Activated B cell treated with CpG ODN at 0.5 μM for 24 hours (primary cell): ENCODE measurements around the gene PBX1. TPM values are rescaled to one million over a fixed set of nuclear protein-coding genes. Genes with fewer than 3 reads are reported as not detected.

Source experiments
- ATAC-seq: fragments of 200-7000 bp; cut with Tn5 transposase; one replicate; pipeline ENCODE4 v1.10.0; 2021; ENCODE audit warnings: low read depth, mild to moderate bottlenecking, moderate library complexity
- CTCF ChIA-PET: fragments of 350-600 bp; sonication (Branson Sonifier 250); formaldehyde crosslinking; loops from one replicate; lab custom pipeline; 2021; ENCODE audit warnings: antibody characterized with exemption; lab: Charles Lee
- POLR2A ChIA-PET: fragments of 350-600 bp; sonication (Branson Sonifier 250); formaldehyde crosslinking; loops from one replicate; lab custom pipeline; 2021; ENCODE audit warnings: antibody characterized with exemption; lab: Charles Lee
- DNase-seq: peaks from one replicate; pipeline ENCODE4 v3.0.0; 2022
- H3K27ac Mint-ChIP-seq: one replicate; pipeline ENCODE4 v1.8.0; 2020; ENCODE audit warnings: mixed read lengths
- H3K27me3 Mint-ChIP-seq: one replicate; pipeline ENCODE4 v1.8.0; 2021; ENCODE audit warnings: mixed read lengths
- H3K36me3 Mint-ChIP-seq: one replicate; pipeline ENCODE4 v1.8.0; 2021; ENCODE audit warnings: low read depth, mixed read lengths
- H3K4me1 Mint-ChIP-seq: one replicate; pipeline ENCODE4 v1.8.0; 2021; ENCODE audit warnings: mixed read lengths
- H3K4me3 Mint-ChIP-seq: one replicate; pipeline ENCODE4 v1.8.0; 2020; ENCODE audit warnings: mild to moderate bottlenecking, mixed read lengths
- H3K9me3 Mint-ChIP-seq: one replicate; pipeline ENCODE4 v1.8.0; 2020; ENCODE audit warnings: mixed read lengths
- intact Hi-C: fragments of 100-400 bp; cut with micrococcal nuclease; formaldehyde crosslinking; loops from one replicate; pipeline ENCODE4 v1.15.1; 2024
- total RNA-seq: library from RNA; stranded (reverse); gene quantifications from 2 replicates; pipeline ENCODE4 v1.2.3, GENCODE V29; 2022
- TF ChIP-seq, protein P1 (sequence below): fragments of 200-600 bp; IDR thresholded peaks from one replicate; pipeline ENCODE4 v1.8.0; 2022; ENCODE audit warnings: antibody characterized with exemption, mild to moderate bottlenecking

PBX1 gene
- total RNA-seq, 1 donor from 2014 or later, result not detected

- ChIA-PET POLR2A (no interaction called here), CTCF (no interaction called here)
- no peaks in the 10 kb centered on the region for H3K9me3 Mint-ChIP-seq
- H3K4me1 Mint-ChIP-seq, result no peaks in the 10 kb centered on the region
- H3K36me3 Mint-ChIP-seq, result no peaks in the 10 kb centered on the region
- H3K4me3 Mint-ChIP-seq, result no peak overlapping the region
- no peak overlapping the region for H3K27ac Mint-ChIP-seq
- TF ChIP-seq, protein P1, sequence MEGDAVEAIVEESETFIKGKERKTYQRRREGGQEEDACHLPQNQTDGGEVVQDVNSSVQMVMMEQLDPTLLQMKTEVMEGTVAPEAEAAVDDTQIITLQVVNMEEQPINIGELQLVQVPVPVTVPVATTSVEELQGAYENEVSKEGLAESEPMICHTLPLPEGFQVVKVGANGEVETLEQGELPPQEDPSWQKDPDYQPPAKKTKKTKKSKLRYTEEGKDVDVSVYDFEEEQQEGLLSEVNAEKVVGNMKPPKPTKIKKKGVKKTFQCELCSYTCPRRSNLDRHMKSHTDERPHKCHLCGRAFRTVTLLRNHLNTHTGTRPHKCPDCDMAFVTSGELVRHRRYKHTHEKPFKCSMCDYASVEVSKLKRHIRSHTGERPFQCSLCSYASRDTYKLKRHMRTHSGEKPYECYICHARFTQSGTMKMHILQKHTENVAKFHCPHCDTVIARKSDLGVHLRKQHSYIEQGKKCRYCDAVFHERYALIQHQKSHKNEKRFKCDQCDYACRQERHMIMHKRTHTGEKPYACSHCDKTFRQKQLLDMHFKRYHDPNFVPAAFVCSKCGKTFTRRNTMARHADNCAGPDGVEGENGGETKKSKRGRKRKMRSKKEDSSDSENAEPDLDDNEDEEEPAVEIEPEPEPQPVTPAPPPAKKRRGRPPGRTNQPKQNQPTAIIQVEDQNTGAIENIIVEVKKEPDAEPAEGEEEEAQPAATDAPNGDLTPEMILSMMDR, result no peak
- H3K27me3 Mint-ChIP-seq, result no peaks in the 10 kb centered on the region
- no peak for DNase-seq
- ATAC-seq, result no peak
- intact Hi-C loops, result no loop called here
Observed at GRCh38 chr1:164768619-164769018, 209.6 kb downstream of the PBX1 start.

DNA sequence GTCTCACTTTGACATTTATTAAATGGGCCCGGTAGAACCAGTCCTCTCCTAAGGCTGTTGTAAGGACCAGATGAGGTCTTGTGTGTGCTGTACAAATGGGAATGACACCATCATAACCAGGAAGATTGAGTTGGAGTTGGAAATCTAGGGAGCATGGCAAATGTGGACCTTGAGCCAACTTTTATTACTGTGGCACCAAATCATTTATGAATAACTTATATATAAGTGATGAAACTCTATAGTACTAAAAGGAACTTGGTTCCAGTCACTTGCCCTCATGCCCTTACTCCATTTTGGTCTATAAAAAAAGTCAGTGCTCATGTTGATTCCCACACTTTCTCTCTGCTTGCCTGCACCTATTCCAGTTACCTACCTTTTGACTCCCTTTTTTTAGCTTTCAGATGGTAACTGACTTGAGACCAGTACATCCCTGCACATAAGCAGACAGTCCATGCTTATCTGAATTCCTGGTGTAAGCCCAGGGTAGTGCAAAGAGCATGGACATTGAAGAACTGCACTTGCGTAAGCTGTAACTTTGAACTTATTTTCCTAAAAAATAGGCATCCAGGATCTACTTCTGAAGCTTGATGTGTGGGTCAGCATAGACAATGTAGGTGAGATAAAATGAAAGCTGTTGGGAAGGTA lies 210.6 kb downstream of the PBX1 start:
- POLR2A ChIA-PET, result no interaction called here
- no peaks in the 10 kb centered on the region for H3K9me3 Mint-ChIP-seq
- CTCF ChIA-PET, result no interaction called here
- no peaks in the 10 kb centered on the region for H3K36me3 Mint-ChIP-seq
- intact Hi-C loops, result no loop called here
- no peak for ATAC-seq
- no peak overlapping the region for H3K27ac Mint-ChIP-seq
- DNase-seq, result no peak
- H3K4me1 Mint-ChIP-seq, result no peaks in the 10 kb centered on the region
- H3K27me3 Mint-ChIP-seq, result no peaks in the 10 kb centered on the region
- no peak overlapping the region for H3K4me3 Mint-ChIP-seq
- TF ChIP-seq, protein P1, result no peak

GRCh38 chr1:164770131-164770529 lies 211.1 kb downstream of the PBX1 start:
- intact Hi-C loops, result no loop called here
- ChIA-PET POLR2A (no interaction called here), CTCF (no interaction called here)
- no peaks in the 10 kb centered on the region for H3K9me3 Mint-ChIP-seq
- no peak for ATAC-seq
- TF ChIP-seq, protein P1, result no peak
- H3K36me3 Mint-ChIP-seq, result no peaks in the 10 kb centered on the region
- no peaks in the 10 kb centered on the region for H3K27me3 Mint-ChIP-seq
- no peak for DNase-seq
- H3K4me3 Mint-ChIP-seq, result no peak overlapping the region
- no peaks in the 10 kb centered on the region for H3K4me1 Mint-ChIP-seq
- H3K27ac Mint-ChIP-seq, result no peak overlapping the region

DNA sequence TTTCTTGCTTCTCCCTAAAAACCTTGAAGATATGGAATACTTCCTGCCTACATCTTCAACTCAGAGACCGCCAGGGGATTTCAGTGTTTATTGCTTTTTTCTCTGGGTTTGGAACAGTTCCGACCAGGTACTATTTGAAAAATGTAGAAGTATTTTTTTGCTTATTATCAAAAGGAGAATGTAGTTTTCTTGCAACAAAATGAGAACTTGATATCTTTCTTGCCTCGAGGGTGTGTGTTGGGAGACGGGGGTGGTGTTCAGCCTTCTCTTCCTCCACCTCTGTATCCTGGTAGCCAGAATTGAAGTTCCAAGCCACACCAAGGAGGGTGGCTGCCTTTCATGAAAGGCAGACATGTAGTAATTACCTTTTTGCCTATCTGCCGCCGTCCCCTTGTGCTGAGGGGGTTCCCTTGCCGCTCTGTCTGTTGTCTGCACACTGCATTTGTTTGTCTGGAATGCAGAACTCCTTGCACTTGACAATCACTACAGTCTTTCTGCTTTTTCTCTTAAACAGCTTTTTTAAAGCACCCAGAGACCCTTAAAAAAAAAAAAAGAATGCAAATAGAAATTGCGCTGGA lies 212.1 kb downstream of the PBX1 start:
- TF ChIP-seq, protein P1, result no peak
- H3K36me3 Mint-ChIP-seq, result no peaks in the 10 kb centered on the region

GRCh38 chr1:164771619-164772361 lies 212.8 kb downstream of the PBX1 start:
- POLR2A ChIA-PET, result no interaction called here
- no peak for ATAC-seq
- CTCF ChIA-PET, result interaction anchor here (1.3 kb wide), 1 partner anchor 11 kb away, joined by 4 read pairs; no protein-coding TSS in a partner anchor
- no peak overlapping the region for H3K4me3 Mint-ChIP-seq
- H3K36me3 Mint-ChIP-seq, result no peaks in the 10 kb centered on the region
- no peaks in the 10 kb centered on the region for H3K4me1 Mint-ChIP-seq
- TF ChIP-seq, protein P1, result no peak
- H3K27ac Mint-ChIP-seq, result no peak overlapping the region
- H3K27me3 Mint-ChIP-seq, result no peaks in the 10 kb centered on the region
- intact Hi-C loops, result no loop called here
- no peak for DNase-seq
- H3K9me3 Mint-ChIP-seq, result no peaks in the 10 kb centered on the region

More for the DNA sequence above, 212.1 kb downstream of the PBX1 start:
- ChIA-PET POLR2A (no interaction called here), CTCF (interaction anchor here (1.3 kb wide), 1 partner anchor 12 kb away, joined by 4 read pairs; no protein-coding TSS in a partner anchor)
- no peaks in the 10 kb centered on the region for H3K4me1 Mint-ChIP-seq
- DNase-seq (no peak), ATAC-seq (no peak)
- intact Hi-C loops, result no loop called here
- no peak overlapping the region for H3K27ac Mint-ChIP-seq
- no peaks in the 10 kb centered on the region for H3K9me3 Mint-ChIP-seq
- H3K27me3 Mint-ChIP-seq, result no peaks in the 10 kb centered on the region
- H3K4me3 Mint-ChIP-seq, result no peak overlapping the region
